HepG2 (cell line): ENCODE data around the gene HAUS1. TPM values are rescaled to one million over a fixed set of nuclear protein-coding genes. Genes with fewer than 3 reads are reported as not detected.

Experiments used
- CREB1 ChIP-seq, 2 experiments: fragments of 450-650 bp in 1 of 2; IDR thresholded peaks; 2 replicates each; pipeline ENCODE4 v1.6.1; 2016 to 2017; ENCODE audit warnings: control low read depth in 1 of 2, mild to moderate bottlenecking in 1 of 2, missing compliant biosample characterization in 1 of 2, missing genetic modification characterization in 1 of 2
- ETV5 ChIP-seq: IDR thresholded peaks from 2 replicates; pipeline ENCODE4 v1.6.1; 2018; ENCODE audit warnings: missing biosample characterization, missing genetic modification reagents, inconsistent platforms, borderline replicate concordance
- FOXM1 ChIP-seq: sonication (generic); formaldehyde crosslinking; IDR thresholded peaks from 2 replicates; pipeline ENCODE4 v1.5.0; 2020; ENCODE audit warnings: missing genetic modification reagents
- FOXO1 ChIP-seq: sonication (generic); formaldehyde crosslinking; IDR thresholded peaks from 2 replicates; pipeline ENCODE4 v1.4.0; 2020; ENCODE audit warnings: missing genetic modification reagents
- GLI4 ChIP-seq: sonication (generic); formaldehyde crosslinking; IDR thresholded peaks from 2 replicates; pipeline ENCODE4 v1.5.1; 2020; ENCODE audit warnings: missing genetic modification reagents, mild to moderate bottlenecking, moderate library complexity, borderline replicate concordance
- GTF2F1 ChIP-seq: fragments of 150-350 bp; IDR thresholded peaks from 2 replicates; pipeline ENCODE4 v1.6.1; 2014; ENCODE audit warnings: low read length
- ISL2 ChIP-seq: sonication (generic); formaldehyde crosslinking; IDR thresholded peaks from 2 replicates; pipeline ENCODE4 v1.5.0; 2020; ENCODE audit warnings: missing genetic modification reagents
- ISX ChIP-seq: sonication (generic); formaldehyde crosslinking; conservative IDR thresholded peaks from 2 replicates; pipeline ENCODE4 v1.5.0; 2020; ENCODE audit warnings: missing genetic modification reagents
- LBX2 ChIP-seq: sonication (generic); formaldehyde crosslinking; IDR thresholded peaks from 2 replicates; pipeline ENCODE4 v1.5.0; 2020; ENCODE audit warnings: missing genetic modification reagents, mild to moderate bottlenecking, borderline replicate concordance
- MAFF ChIP-seq: IDR thresholded peaks from 2 replicates; pipeline ENCODE4 v1.6.1; 2011; ENCODE audit warnings: low read depth, low read length, improper control_type of control experiment
- MXI1 ChIP-seq: IDR thresholded peaks from 3 replicates; pipeline ENCODE4 v1.6.1; 2012; ENCODE audit warnings: low read depth, low read length, inconsistent platforms, borderline replicate concordance
- PLRG1 ChIP-seq: fragments of 450-650 bp; conservative IDR thresholded peaks from 2 replicates; pipeline ENCODE4 v1.6.1; 2016
- POLR2A ChIP-seq, 2 experiments: IDR thresholded peaks; 2 replicates each; pipeline ENCODE4 v1.6.1; 2011; ENCODE audit warnings: low read depth in 2 of 2, low read length in 2 of 2, mild to moderate bottlenecking in 1 of 2, moderate library complexity in 1 of 2; ENCODE audit not compliant: insufficient read depth in 1 of 2
- RORA ChIP-seq: sonication (generic); formaldehyde crosslinking; IDR thresholded peaks from 2 replicates; pipeline ENCODE4 v1.5.0; 2020; ENCODE audit warnings: mild to moderate bottlenecking, missing genetic modification reagents, moderate library complexity
- SETDB1 ChIP-seq: sonication (generic); formaldehyde crosslinking; IDR thresholded peaks from 2 replicates; pipeline ENCODE4 v1.5.1; 2020; ENCODE audit warnings: missing genetic modification reagents, mild to moderate bottlenecking, borderline replicate concordance
- SOX13 ChIP-seq, 3 experiments: fragments of 450-650 bp in 1 of 3; sonication (generic) in 1 of 3; formaldehyde crosslinking in 1 of 3; IDR thresholded peaks in 2 of 3; conservative IDR thresholded peaks in 1 of 3; 2 replicates each; pipeline versions ENCODE4 v1.5.0 to v1.6.1; 2016 to 2020; ENCODE audit warnings: antibody characterized with exemption in 1 of 3, mild to moderate bottlenecking in 1 of 3, missing compliant biosample characterization in 1 of 3, missing genetic modification reagents in 1 of 3, moderate library complexity in 1 of 3
- SRSF1 ChIP-seq: fragments of 200-400 bp; formaldehyde crosslinking; optimal IDR thresholded peaks from 2 replicates; pipeline ENCODE3; 2017; ENCODE audit warnings: mild to moderate bottlenecking, low read depth, low read length, moderate library complexity
- TP53 ChIP-seq: sonication (generic); formaldehyde crosslinking; conservative IDR thresholded peaks from 2 replicates; pipeline ENCODE4 v1.4.0; 2020; ENCODE audit warnings: missing genetic modification reagents
- ZBTB33 ChIP-seq: sonication (generic); formaldehyde crosslinking; IDR thresholded peaks from 2 replicates; pipeline ENCODE4 v1.4.0; 2020; ENCODE audit warnings: missing genetic modification reagents
- ZNF263 ChIP-seq: sonication (generic); formaldehyde crosslinking; IDR thresholded peaks from 2 replicates; pipeline ENCODE4 v1.4.0; 2020; ENCODE audit warnings: missing genetic modification reagents
- ZNF557 ChIP-seq: sonication (generic); formaldehyde crosslinking; IDR thresholded peaks from 2 replicates; pipeline ENCODE4 v1.4.0; 2020; ENCODE audit warnings: missing genetic modification reagents
- ZNF607 ChIP-seq: sonication (generic); formaldehyde crosslinking; IDR thresholded peaks from 2 replicates; pipeline ENCODE4 v1.5.1; 2020; ENCODE audit warnings: missing genetic modification reagents, mild to moderate bottlenecking, borderline replicate concordance
- polyA plus RNA-seq, 8 experiments: library from polyadenylated mRNA; depleted of rRNA in 3 of 8; stranded (reverse) in 7 of 8; unstranded in 1 of 8; fragments of >200 nt; fragmentation: Illumina TruSeq in 4 of 8; extraction: Trizol in 4 of 8; gene quantifications; 2 replicates each; pipeline versions ENCODE4 v1.2.1 to v1.2.3, GENCODE V29; 2011 to 2016; ENCODE audit warnings: low read depth in 4 of 8, missing spikeins in 1 of 8, mixed read lengths in 1 of 8; ENCODE audit not compliant: insufficient read depth in 1 of 8
- total RNA-seq, 5 experiments: library from RNA; depleted of rRNA; stranded (reverse); fragments of >200 nt; fragmentation: Illumina TruSeq; extraction: Trizol; gene quantifications; 2 replicates each; pipeline ENCODE4 v1.2.3, GENCODE V29; 2016; ENCODE audit warnings: low read depth in 1 of 5
- TF ChIP-seq, protein P1 (sequence below): sonication (generic); formaldehyde crosslinking; IDR thresholded peaks from 2 replicates; pipeline ENCODE4 v1.9.0; 2021; ENCODE audit warnings: missing genetic modification reagents, borderline replicate concordance
- TF ChIP-seq, protein P2 (sequence below): sonication (generic); formaldehyde crosslinking; IDR thresholded peaks from 2 replicates; pipeline ENCODE4 v1.9.0; 2021; ENCODE audit warnings: missing genetic modification reagents, borderline replicate concordance

HAUS1 gene
- total and polyA plus RNA-seq, 2 of the 13 experiments (the other 11 are each of a cell fraction or from before 2014, with no cell fraction given) = 20.6 to 59.2 TPM

DNA sequence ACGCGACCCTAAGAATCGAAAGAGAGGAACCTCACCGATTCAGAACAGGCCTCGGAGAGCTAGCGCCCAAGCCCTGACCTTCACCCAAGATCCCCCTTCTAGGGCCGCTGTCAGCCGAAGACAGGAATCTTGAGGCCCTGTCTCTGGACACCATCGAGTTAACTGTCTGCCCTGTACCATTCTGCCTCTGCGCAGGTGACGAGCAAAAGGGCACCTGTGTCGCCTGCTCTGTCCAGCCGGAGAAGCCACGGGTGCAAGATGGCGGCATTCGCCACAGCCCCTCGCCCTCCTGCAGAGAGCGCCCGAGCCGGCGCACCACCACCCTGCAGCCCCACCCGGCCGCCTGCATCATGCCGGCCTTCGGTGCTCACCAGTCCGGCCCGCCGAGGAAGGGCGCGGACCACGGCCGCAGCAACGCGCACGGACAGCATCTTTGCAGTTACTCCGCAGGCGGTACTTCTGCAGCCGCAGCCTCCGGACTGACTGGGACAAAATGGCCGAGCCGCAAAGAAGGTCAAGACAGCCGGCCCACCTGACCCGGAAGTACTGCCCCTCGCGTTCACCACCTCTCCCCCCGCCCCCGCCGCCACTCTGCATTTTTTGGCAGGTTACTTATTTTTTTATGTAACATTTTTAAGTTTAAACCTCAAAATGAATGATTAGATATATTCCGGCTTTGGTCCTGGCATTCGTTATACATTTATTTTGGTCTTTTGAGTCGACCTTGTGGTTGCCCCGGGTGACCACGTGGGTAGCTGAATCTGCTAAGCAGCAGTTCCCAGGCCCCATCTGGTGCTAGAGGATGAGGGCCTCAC lies 6.2 kb upstream of the HAUS1 start, which contains the start of gene ATP5F1A (continued):
- TF ChIP-seq ZBTB33 (CRISPR knock-in tag) (no peak), GLI4 (CRISPR knock-in tag) (no peak; the same call in 1 of the 2 replicates), ETV5 (CRISPR knock-in tag) (no peak), RORA (CRISPR knock-in tag) (no peak), MXI1 (peak; percentile 81; the same call in 2 of the 3 replicates), LBX2 (CRISPR knock-in tag) (peak; percentile 77; the same call in 1 of the 2 replicates), ZNF607 (CRISPR knock-in tag) (no peak), SRSF1 (peak; percentile 83), PLRG1 (no peak), ZNF263 (CRISPR knock-in tag) (no peak), SOX13 (IDR thresholded peaks at IDR 0.05) (no peak), SOX13 (CRISPR knock-in tag; conservative IDR thresholded peaks at IDR 0.05 in 1 of 2, IDR thresholded peaks at IDR 0.05 in 1 of 2) (peak in 1 of 2 experiments; percentile 26; a peak in 1 of 4 replicates), POLR2A (IDR thresholded peaks at IDR 0.05; ENCODE audit: insufficient read depth in 1 of 2, low read depth in 2 of 2, low read length in 2 of 2) (peak; percentile 91), GTF2F1 (no peak), SETDB1 (CRISPR knock-in tag) (no peak), MAFF (peak; percentile 7; the same call in 1 of the 2 replicates), FOXM1 (CRISPR knock-in tag) (no peak), ZNF557 (no peak), ISL2 (CRISPR knock-in tag) (peak; percentile 50), FOXO1 (CRISPR knock-in tag) (no peak), TP53 (0 out of 2 replicates have a peak, but pooled peaks have one; percentile 38), ISX (CRISPR knock-in tag) (no peak), CREB1 (IDR thresholded peaks at IDR 0.05) (no peak), CREB1 (CRISPR knock-in tag; IDR thresholded peaks at IDR 0.05) (no peak)
- TF ChIP-seq, protein P1, sequence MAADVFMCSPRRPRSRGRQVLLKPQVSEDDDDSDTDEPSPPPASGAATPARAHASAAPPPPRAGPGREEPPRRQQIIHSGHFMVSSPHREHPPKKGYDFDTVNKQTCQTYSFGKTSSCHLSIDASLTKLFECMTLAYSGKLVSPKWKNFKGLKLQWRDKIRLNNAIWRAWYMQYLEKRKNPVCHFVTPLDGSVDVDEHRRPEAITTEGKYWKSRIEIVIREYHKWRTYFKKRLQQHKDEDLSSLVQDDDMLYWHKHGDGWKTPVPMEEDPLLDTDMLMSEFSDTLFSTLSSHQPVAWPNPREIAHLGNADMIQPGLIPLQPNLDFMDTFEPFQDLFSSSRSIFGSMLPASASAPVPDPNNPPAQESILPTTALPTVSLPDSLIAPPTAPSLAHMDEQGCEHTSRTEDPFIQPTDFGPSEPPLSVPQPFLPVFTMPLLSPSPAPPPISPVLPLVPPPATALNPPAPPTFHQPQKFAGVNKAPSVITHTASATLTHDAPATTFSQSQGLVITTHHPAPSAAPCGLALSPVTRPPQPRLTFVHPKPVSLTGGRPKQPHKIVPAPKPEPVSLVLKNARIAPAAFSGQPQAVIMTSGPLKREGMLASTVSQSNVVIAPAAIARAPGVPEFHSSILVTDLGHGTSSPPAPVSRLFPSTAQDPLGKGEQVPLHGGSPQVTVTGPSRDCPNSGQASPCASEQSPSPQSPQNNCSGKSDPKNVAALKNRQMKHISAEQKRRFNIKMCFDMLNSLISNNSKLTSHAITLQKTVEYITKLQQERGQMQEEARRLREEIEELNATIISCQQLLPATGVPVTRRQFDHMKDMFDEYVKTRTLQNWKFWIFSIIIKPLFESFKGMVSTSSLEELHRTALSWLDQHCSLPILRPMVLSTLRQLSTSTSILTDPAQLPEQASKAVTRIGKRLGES (CRISPR knock-in tag) = no peak
- TF ChIP-seq, protein P2, sequence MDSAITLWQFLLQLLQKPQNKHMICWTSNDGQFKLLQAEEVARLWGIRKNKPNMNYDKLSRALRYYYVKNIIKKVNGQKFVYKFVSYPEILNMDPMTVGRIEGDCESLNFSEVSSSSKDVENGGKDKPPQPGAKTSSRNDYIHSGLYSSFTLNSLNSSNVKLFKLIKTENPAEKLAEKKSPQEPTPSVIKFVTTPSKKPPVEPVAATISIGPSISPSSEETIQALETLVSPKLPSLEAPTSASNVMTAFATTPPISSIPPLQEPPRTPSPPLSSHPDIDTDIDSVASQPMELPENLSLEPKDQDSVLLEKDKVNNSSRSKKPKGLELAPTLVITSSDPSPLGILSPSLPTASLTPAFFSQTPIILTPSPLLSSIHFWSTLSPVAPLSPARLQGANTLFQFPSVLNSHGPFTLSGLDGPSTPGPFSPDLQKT (CRISPR knock-in tag) = no peak
